Measurements from ENCODE around the gene PGLYRP3. TPM values are rescaled to one million over a fixed set of nuclear protein-coding genes. Genes with fewer than 3 reads are reported as not detected.
"Not testable (repeated sequence)": the region's sequence is repeated elsewhere in the genome, so short reads cannot be mapped to it uniquely, and the experiment has no call there.

PGLYRP3 gene
- total RNA-seq, 3 donors from 2014 or later, result not detected

GRCh38 chr1:153348511-153349362 lies 36.0 kb upstream of the PGLYRP3 start, which contains the start of gene PGLYRP4:
TSS of gene PGLYRP4 (minus strand) at chr1:153348841. CDS start at chr1:153347932, 909 bp downstream.
- no peak within 1 kb of the TSS for H3K27ac ChIP-seq
- H3K4me3 ChIP-seq, result no peak within 1 kb of the TSS
- no peaks in the 10 kb centered on the region for H3K36me3 ChIP-seq
- intact Hi-C loops (cut with DNase I; ENCODE audit: low total_unique reads), result no loop called here
- H3K4me1 ChIP-seq, result no peaks in the 10 kb centered on the region
- TF ChIP-seq POLR2AphosphoS5 (IDR thresholded peaks at IDR 0.05), result no peak
- TF ChIP-seq, protein P1, sequence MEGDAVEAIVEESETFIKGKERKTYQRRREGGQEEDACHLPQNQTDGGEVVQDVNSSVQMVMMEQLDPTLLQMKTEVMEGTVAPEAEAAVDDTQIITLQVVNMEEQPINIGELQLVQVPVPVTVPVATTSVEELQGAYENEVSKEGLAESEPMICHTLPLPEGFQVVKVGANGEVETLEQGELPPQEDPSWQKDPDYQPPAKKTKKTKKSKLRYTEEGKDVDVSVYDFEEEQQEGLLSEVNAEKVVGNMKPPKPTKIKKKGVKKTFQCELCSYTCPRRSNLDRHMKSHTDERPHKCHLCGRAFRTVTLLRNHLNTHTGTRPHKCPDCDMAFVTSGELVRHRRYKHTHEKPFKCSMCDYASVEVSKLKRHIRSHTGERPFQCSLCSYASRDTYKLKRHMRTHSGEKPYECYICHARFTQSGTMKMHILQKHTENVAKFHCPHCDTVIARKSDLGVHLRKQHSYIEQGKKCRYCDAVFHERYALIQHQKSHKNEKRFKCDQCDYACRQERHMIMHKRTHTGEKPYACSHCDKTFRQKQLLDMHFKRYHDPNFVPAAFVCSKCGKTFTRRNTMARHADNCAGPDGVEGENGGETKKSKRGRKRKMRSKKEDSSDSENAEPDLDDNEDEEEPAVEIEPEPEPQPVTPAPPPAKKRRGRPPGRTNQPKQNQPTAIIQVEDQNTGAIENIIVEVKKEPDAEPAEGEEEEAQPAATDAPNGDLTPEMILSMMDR (IDR thresholded peaks at IDR 0.05), result no peak
- no peak for TF ChIP-seq POLR2A (IDR thresholded peaks at IDR 0.05)
- H3K27me3 ChIP-seq, result peaks cover 0 to 14% of the 10 kb centered on the region in 2 donors
- H3K9me3 ChIP-seq, result no peaks in the 10 kb centered on the region
- DNase-seq (ENCODE audit: low spot score in 2 of 2), result no peak

- Histone ChIP-seq H3K27ac (no peak overlapping the region), H3K9me3 (no peaks in the 10 kb centered on the region), H3K4me1 (no peaks in the 10 kb centered on the region), H3K27me3 (peaks cover 0 to 14% of the 10 kb centered on the region in 2 donors), H3K36me3 (no peaks in the 10 kb centered on the region), H3K4me3 (no peak overlapping the region)
- TF ChIP-seq, protein P1 (IDR thresholded peaks at IDR 0.05), result no peak
- TF ChIP-seq POLR2A (IDR thresholded peaks at IDR 0.05) (no peak), POLR2AphosphoS5 (IDR thresholded peaks at IDR 0.05) (no peak)
- intact Hi-C loops (cut with DNase I; ENCODE audit: low total_unique reads), result no loop called here
- no peak for DNase-seq (ENCODE audit: low spot score in 2 of 2)
Observed at GRCh38 chr1:153347856-153348255, 35.1 kb upstream of the PGLYRP3 start.

DNA sequence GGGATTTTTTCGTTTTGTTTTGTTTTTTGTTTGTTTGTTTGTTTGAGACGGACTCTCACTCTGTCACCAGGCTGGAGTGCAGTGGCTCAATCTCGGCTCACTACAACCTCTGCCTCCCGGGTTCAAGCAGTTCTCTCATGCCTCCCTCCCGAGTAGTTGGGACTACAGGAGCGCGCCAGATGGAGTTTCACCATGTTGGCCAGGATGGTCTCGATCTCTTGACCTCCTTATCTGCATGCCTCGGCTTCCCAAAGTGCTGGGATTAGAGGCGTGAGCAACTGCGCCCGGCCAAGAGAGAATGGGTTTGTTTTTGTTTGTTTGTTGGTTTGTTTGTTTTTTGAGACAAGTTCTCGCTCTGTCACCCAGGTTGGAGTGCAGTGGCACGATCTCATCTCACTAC lies 34.3 kb upstream of the PGLYRP3 start:
- H3K4me1 ChIP-seq; H3K36me3 ChIP-seq; H3K9me3 ChIP-seq; H3K4me3 ChIP-seq; intact Hi-C loops (cut with DNase I; ENCODE audit: low total_unique reads); H3K27ac ChIP-seq; DNase-seq (ENCODE audit: low spot score in 2 of 2): not testable (repeated sequence)
- H3K27me3 ChIP-seq, result peaks cover 0 to 14% of the 10 kb centered on the region in 2 donors

DNA sequence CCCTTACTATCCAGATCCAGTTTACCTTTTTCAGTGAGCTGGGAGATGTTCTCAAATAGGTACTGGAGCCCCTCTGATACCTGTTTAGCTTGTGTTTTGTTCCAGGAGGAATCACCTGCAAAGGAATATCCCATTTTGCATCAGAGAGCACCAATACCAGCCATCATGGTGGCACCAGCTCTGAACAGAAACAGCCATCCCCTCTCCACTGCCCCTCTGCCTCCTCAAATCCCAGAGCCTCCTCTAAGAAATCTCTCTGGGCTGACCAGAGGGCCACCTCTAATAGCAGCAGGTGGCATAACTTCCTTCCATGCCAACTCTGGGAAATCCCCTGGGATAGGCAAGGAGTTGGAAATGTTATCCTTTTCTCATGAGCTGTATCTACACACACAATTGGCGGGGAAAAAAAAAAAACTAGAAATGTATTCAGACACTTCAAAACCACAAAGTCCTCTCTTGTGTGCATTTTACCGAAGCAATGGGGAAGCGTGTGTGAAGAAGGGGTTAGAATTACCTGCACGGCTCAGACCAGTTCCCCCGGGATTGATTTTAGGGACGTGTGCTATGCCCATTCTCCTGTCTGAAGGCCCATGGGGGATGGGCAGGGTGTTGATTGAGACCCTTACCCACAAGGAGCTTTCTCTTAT lies 33.4 kb upstream of the PGLYRP3 start:
- H3K36me3 ChIP-seq, result no peaks in the 10 kb centered on the region
- intact Hi-C loops (cut with DNase I; ENCODE audit: low total_unique reads), result no loop called here
- no peaks in the 10 kb centered on the region for H3K9me3 ChIP-seq
- H3K4me1 ChIP-seq, result no peaks in the 10 kb centered on the region
- TF ChIP-seq, protein P1 (IDR thresholded peaks at IDR 0.05), result no peak
- TF ChIP-seq POLR2A (IDR thresholded peaks at IDR 0.05) (no peak), POLR2AphosphoS5 (IDR thresholded peaks at IDR 0.05) (no peak)
- peaks cover 0 to 14% of the 10 kb centered on the region in 2 donors for H3K27me3 ChIP-seq
- no peak overlapping the region for H3K27ac ChIP-seq
- H3K4me3 ChIP-seq, result no peak overlapping the region
- DNase-seq (ENCODE audit: low spot score in 2 of 2), result no peak

DNA sequence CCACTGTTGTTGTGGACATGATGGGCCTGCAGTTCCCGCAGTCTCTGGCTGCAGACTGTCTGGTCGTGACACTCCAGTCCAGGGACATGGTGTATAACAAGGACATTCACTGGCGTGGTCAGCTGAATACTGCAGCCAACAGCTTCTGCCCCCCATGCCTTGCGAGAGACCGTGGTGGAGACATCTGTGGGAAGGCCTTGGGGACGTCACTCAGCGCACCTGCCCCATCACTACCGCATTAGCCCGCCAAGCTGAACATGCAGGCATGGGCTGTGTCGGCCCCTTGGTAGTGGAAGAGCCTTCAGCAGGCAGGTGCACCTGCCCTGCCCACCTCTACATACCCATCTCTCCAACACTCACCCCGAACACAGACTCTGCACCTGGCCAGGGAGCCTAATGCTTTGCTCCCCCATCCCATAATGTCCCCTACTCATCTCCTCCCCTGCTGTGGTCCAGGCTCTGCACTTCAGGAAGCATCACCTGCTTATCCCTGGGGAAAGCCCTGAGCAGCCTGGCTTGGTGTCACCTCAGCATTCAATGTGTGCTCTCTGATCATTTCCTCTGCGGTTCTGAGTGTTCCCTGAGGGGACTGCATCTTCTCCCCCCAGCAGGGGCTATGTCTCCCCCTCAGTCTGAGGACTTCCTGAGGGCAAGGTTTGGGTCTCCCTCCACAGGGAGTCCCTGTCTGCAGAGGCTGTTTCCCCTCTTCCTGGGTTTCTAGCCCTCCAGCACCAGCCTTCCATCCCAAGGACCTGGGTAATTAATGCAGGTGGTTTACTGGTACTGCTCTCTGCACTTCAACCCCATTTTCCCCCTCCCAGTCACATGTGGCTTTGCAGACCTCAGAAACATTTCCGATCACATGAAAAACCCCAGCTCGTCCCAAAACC lies 32.7 kb upstream of the PGLYRP3 start:
- intact Hi-C loops (cut with DNase I; ENCODE audit: low total_unique reads), result no loop called here
- peaks cover 0 to 14% of the 10 kb centered on the region in 2 donors for H3K27me3 ChIP-seq
- H3K27ac ChIP-seq, result no peak overlapping the region
- no peaks in the 10 kb centered on the region for H3K4me1 ChIP-seq
- TF ChIP-seq POLR2A (IDR thresholded peaks at IDR 0.05), result no peak
- no peak for TF ChIP-seq POLR2AphosphoS5 (IDR thresholded peaks at IDR 0.05)
- TF ChIP-seq, protein P1 (IDR thresholded peaks at IDR 0.05), result no peak
- no peak overlapping the region for H3K4me3 ChIP-seq
- H3K36me3 ChIP-seq, result no peaks in the 10 kb centered on the region
- no peaks in the 10 kb centered on the region for H3K9me3 ChIP-seq
- no peak for DNase-seq (ENCODE audit: low spot score in 2 of 2)

Data from breast epithelium (tissue), 4 donors.